ENCODE results near the gene EPAS1. TPM values are rescaled to one million over a fixed set of nuclear protein-coding genes. Genes with fewer than 3 reads are reported as not detected.

EPAS1 gene
- total and polyA plus RNA-seq, 9 of the 15 experiments (the other 6 are each of a cell fraction or from before 2014, with no cell fraction given) = 0.25 to 11.2 (median 4.1) TPM

DNA sequence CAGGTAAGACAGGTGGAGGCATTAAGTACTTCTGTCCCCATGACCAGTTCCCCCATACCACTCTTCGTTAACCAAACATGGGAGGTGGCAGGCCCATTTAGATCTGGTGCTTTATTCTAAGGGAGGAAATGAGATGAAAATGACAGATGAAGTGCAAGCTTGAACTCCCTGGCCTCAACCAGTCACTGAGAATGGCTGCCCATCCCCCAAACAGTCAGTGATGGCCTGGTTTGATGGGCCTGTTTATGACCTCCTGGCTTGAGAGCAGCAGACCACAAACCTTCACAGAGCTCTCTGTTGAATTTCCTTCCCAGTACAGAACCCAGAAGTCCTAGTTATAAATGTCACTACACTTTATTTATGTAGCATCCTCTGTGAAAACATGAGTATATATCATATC lies 31.1 kb downstream of the EPAS1 start:
- 60% methylated on average over 1 of the region's 1 CpG for WGBS (ENCODE audit: insufficient coverage, low coverage, missing lambda C conversion rate)
- Histone ChIP-seq H2AFZ (ENCODE audit: low read depth, low read length) (no peak overlapping the region), H3K27ac (ENCODE audit: extremely low read depth, low read depth, low read length) (no peak overlapping the region), H3K79me2 (ENCODE audit: control insufficient read depth, insufficient read depth, low read length) (no peaks in the 10 kb centered on the region), H3K4me2 (ENCODE audit: insufficient read depth, low read length) (no peak overlapping the region), H3K9ac (ENCODE audit: insufficient read depth in 1 of 2, low read depth in 2 of 2, low read length in 2 of 2) (no peak overlapping the region), H3K27me3 (ENCODE audit: control insufficient read depth in 2 of 2, insufficient read depth in 2 of 2, low read length in 2 of 2) (no peaks in the 10 kb centered on the region), H3K36me3 (ENCODE audit: control insufficient read depth, insufficient read depth, low read length) (no peaks in the 10 kb centered on the region), H4K20me1 (replicated peaks; ENCODE audit: control insufficient read depth, insufficient read depth, low read length) (no peaks in the 10 kb centered on the region), H3K4me1 (replicated peaks in 1 of 2; ENCODE audit: control insufficient read depth in 2 of 2, insufficient read depth in 2 of 2, low read length in 2 of 2) (peaks cover 14 to 51% of the 10 kb centered on the region in 2 experiments), H3K4me3 (no peak overlapping the region), H3K9me1 (ENCODE audit: control insufficient read depth, insufficient read depth, low read length) (no peaks in the 10 kb centered on the region), H3K9me3 (replicated peaks; ENCODE audit: control insufficient read depth, insufficient read depth, low read depth, low read length) (no peaks in the 10 kb centered on the region)
- DNase-seq (ENCODE audit: extremely low read depth in 1 of 4, low spot score in 3 of 4) (peak in 1 of 4 experiments; percentile 40), FAIRE-seq (peak; percentile 29), ATAC-seq (peak; percentile 18)
- CTCF ChIA-PET (ENCODE audit: low intra/inter-chr PET ratio) = interaction anchor here (0.6 kb wide), 1 partner anchor 22 kb away, joined by 3 read pairs; no protein-coding TSS in a partner anchor
- POLR2A ChIA-PET = interaction anchor here (1.6 kb wide), 1 partner anchor 9 kb away, joined by 5 read pairs; no protein-coding TSS in a partner anchor
- intact Hi-C loops (cut with micrococcal nuclease) (no loop called here), in situ Hi-C loops (cut with MboI) (no loop called here)
- no TSS peak for BruUV-seq (replicated peaks)
- TF ChIP-seq HMGN3 (IDR thresholded peaks at IDR 0.05; ENCODE audit: borderline replicate concordance, extremely low read depth, insufficient read length, low read depth, low read length) (no peak), HMBOX1 (IDR thresholded peaks at IDR 0.05) (peak; percentile 43; the same call in 1 of the 2 replicates), PCBP1 (IDR thresholded peaks at IDR 0.05; ENCODE audit: low read depth, low read length, poor library complexity, severe bottlenecking) (no peak), SOX6 (IDR thresholded peaks at IDR 0.05) (no peak), ZBTB9 (CRISPR knock-in tag; IDR thresholded peaks at IDR 0.05) (no peak), MEIS2 (IDR thresholded peaks at IDR 0.05; ENCODE audit: partially characterized antibody) (peak; percentile 8), ZNF449 (CRISPR knock-in tag; IDR thresholded peaks at IDR 0.05) (no peak), HCFC1 (IDR thresholded peaks at IDR 0.05; ENCODE audit: low read depth, low read length) (no peak)
- TF ChIP-seq, protein P1, sequence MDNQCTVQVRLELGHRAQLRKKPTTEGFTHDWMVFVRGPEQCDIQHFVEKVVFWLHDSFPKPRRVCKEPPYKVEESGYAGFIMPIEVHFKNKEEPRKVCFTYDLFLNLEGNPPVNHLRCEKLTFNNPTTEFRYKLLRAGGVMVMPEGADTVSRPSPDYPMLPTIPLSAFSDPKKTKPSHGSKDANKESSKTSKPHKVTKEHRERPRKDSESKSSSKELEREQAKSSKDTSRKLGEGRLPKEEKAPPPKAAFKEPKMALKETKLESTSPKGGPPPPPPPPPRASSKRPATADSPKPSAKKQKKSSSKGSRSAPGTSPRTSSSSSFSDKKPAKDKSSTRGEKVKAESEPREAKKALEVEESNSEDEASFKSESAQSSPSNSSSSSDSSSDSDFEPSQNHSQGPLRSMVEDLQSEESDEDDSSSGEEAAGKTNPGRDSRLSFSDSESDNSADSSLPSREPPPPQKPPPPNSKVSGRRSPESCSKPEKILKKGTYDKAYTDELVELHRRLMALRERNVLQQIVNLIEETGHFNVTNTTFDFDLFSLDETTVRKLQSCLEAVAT (IDR thresholded peaks at IDR 0.05) = no peak
